T1000 (cell line): ENCODE results near the gene PAK5.

Source experiments
- DNase-seq: peaks from one replicate; lab custom pipeline; 2025; ENCODE audit warnings: mixed read lengths; lab: John Stamatoyannopoulos, UW

The PAK5 gene

GRCh38 chr20:9575836-9576235 lies 263.0 kb downstream of the PAK5 start:
- no peak for DNase-seq

DNA sequence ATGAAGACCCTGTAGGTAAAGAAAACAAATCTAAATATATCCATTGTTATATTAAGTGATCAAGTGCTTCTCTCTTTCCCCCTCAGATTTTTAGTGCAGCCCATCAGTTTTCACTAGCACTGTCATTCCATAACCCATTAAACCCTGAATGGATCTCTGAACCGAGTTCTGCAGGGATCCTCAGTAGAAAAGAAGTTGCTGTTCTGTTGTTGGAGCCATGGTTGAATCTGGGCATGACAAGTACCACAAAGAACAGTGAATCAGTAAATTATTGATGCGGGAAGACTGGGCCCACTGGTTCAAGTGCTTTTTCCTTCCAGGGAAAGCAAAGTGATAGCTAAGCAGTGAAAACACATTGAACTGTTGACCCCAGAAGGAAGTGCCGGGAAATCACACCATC lies 264.1 kb downstream of the PAK5 start:
- no peak for DNase-seq

DNA sequence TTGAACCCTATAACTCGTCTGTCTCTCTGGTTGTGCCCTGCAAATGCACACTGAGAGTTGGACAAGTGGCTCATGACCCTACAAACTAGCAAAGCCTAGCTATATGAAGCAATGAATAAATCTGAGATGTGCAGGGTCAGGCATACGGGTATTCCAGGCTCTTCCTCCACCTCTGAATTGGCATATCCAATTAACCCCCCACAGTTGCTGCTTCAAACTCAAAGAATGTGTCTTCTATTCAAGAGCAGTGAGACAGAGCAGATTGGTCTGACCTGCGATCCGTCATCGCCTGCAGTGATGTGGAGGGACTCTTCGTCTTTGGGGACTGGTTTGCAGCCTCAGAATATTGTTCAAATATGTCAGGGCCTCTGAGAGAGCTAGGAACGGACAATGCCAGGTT lies 264.7 kb downstream of the PAK5 start:
- DNase-seq = no peak

GRCh38 chr20:9573335-9574151 lies 265.3 kb downstream of the PAK5 start:
- DNase-seq = no peak

DNA sequence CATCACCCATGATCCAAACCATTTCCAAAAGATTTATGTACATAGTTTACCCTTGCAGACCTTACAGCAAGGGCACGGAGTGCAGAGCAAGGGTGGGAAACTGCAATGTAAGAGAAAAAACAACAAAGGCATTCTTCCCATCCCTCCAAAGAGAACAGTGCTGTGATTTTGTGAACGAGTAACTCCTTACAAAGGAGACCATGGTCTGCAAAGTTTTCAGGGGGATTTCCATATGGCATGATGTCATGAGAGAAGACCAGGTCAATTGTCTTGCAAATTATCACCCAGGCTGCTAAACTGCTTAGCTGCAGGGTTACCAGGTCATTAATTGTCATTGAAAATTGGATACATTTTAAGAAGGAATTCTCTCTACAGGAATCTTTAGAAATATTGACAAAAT lies 266.2 kb downstream of the PAK5 start:
- no peak for DNase-seq

DNA sequence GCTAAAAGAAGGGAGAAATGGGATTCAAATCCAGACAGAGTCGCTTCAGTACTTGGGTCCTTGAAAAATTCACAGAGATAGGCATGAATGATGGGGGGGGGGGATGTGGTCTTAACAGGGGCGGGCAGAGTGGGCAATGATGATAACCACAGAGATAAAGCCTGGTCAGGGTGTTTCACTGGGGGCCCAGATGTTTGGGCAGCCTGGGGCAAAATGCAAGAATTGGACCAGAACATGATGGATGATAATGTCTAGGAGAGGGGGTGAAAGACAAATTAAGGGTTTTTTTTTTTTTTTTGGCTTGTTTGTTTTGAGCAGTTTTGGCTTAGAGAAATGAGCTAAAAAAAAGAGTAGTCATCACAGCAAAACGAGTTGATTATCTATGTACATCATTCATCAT lies 267.1 kb downstream of the PAK5 start:
- no peak for DNase-seq

- DNase-seq = no peak
Observed at GRCh38 chr20:9570612-9571011, 268.3 kb downstream of the PAK5 start.

DNA sequence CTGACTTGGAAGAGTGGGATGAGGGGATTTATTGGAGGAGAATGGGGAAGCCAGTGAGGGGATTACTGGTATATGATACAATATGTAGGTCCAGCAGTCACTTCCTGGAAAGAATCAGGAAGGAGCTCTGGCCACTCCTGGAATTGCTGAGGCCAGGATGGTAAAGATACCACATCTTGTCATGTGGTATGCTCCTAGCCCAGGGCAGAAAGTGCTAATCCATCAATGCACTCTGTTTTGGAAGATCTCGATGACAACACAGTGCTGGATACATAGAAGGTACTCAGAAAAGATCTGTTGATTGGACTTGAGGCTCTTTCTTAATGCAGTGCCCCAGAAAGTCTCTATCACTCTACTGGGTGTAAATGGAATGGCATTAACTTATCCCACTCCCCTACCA lies 271.9 kb downstream of the PAK5 start:
- no peak for DNase-seq

DNA sequence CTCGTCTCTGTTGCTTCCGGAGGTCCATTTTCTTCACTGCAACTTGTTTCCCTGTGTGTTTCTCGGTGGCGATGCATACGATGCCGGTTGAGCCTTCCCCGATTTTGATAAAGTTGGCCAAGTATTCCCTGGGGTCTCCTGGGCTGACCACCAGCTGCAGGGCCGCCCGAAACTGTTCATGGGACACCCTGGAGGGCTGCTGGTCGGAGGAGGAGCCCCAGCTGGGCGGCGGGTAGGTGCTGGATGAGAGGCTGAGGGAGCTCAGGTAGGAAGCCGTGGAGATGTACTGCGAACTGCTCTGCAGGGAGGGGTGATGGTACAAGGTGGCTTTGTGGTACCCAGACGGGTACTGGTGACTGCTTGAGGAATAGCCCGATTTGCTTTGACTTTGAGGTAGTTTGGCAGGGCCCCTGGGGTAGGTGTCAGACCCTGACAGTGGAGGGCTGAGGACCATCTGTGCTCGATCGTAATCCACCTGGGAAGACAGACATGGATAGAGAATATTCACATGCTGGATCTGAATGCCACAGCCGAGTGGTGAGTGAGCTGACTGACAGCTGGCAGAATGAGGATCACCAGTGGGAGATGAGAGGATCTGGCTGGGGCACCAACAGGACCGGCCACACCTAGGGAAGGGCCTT lies 272.8 kb downstream of the PAK5 start:
- DNase-seq = no peak

- no peak for DNase-seq
Observed at GRCh38 chr20:9557411-9557810, 281.5 kb downstream of the PAK5 start.

DNA sequence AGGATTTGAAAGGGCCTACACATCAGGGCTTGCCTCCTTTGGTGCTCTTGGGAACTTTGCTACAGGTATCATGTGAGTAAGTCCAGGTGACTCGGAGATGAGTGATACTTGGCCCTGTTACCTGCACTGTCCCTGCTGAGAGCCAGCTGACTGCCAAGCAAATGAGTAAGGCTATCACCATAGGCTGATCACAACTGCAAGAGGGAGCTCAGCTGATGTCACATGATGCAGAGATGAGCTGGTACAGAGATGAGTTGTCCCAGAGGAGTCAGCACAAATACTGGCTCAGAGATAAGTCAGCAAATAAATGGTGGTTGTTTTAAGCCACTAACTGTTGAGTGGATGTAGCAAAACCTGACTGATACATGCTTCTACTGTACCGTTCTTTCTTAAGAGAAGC lies 283.1 kb downstream of the PAK5 start:
- DNase-seq = no peak

GRCh38 chr20:9551808-9552550 lies 286.9 kb downstream of the PAK5 start:
- no peak for DNase-seq

GRCh38 chr20:9550871-9551270 lies 288.0 kb downstream of the PAK5 start:
- no peak for DNase-seq

DNA sequence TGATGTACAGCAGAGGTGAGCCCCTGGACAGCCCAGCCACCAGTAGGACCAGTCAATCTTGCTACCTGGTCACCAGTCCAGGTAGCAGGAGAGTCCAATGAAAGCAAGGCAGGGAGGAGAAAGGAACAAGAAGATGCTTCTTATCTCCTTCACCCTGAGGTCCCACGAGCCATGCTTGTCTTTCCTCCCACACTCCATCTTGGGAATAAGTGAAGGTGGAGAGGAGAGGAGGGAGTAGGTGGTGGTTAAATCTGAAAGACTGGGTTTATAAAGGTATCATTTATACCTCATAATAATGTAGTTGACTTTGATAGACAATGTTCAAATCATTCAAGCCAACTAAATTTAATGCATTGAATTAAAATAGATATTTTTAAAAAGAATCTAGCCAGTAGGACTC lies 288.6 kb downstream of the PAK5 start:
- no peak for DNase-seq

GRCh38 chr20:9543214-9543613 lies 295.7 kb downstream of the PAK5 start:
- DNase-seq = no peak

GRCh38 chr20:9535449-9535848 lies 303.4 kb downstream of the PAK5 start:
- DNase-seq = no peak

DNA sequence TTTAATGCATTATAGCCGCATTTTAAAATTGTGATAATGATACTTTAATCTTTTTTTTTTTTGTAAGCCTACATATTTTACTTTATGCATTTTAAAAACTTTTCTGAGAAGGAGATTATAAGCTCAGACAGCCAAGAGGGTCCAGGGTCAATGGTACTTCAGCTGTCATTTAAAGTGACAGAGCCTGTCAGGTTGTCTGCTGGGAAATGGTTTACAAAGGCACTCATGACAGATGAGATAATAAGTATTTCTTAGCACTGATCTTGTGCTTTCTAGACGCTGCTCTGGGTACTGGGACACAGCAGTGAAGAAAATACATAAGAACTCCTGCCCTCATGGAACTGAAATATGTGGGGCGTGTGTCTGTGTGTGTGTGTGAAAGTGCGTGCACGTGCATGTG lies 304.9 kb downstream of the PAK5 start:
- no peak for DNase-seq

DNA sequence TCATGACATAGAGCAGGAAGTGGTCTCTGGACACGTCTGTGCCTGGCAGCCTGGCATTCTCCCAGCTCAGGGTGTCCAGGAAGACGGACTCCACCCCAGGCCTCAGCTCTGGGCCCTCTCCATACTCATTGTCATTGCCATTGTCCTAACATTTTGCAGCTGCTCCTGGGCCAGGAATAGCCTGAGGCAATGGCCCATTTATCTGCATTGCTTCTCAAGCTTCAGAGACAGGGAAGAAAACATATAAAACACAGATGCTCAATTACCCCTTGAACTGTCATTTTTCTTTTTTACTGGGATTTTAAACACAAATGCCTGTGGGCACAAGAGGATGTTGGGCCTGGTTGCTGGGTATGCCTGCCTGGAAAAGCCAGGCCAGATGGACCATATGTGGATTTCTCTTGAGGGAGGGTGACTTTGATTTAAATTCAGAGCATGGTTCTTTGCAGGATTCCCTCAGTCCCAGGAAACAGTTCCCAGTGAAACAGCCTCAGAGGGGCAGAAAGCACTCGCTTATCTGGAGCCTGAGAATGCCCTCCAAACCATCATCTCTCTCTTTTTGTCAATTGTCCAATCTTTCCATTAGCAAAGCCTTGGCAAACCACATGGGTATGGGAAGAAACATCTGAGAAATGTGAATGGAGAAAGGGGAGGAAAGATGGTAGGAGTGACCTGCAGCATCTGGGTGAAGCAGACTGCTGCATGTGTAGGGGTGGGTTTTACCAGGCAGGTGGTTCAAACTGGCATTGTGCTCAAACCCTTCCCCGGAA lies 306.6 kb downstream of the PAK5 start:
- no peak for DNase-seq

DNA sequence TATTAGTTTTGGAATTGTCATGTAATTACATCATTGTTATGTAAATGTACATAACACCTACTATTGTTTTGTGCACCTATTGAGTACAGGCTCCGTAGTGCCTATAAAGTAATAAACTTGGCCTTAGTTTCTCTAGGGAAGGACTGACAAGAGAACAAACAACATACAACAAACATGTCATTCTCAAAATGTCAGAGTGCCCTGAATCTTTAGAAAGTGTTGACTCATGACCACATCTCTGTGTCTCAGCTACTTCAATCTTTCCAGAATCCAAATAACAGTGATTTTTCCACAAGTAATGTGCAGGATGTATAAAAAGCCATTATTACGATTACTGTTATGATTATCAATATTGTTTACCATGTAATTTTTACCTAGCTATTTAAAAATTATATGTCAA lies 307.3 kb downstream of the PAK5 start:
- DNase-seq = no peak

GRCh38 chr20:9523636-9524035 lies 315.2 kb downstream of the PAK5 start:
- no peak for DNase-seq

GRCh38 chr20:9520086-9520485 lies 318.8 kb downstream of the PAK5 start:
- no peak for DNase-seq

DNA sequence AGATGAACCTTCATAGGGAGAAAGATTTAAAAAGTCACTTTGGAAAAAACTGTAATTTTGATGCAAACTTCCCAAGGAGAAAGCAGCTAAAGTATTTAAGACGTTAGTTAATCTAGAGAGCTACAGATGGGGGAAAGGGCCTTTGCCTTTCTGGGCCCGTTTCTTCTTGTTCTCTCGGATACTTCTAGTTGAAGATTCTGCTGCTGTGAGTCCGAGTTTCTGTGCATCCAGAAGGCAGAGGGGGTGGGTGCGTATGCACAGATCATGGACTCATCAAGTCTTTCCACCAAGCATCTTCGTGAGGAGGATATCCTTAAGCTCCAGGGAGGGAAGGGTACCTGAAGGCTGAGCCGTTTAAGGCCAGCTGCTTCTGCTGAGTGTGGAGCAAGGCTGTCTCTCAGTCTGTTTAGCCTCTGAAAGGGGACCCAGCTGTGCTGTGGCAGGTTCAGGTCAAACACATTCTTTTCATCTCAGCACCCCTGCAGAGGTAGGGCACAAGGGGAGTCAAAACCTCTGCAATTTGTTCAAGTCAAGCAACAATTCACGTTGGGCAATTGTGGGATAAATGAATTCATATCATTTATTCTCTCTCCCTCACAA lies 320.2 kb downstream of the PAK5 start:
- no peak for DNase-seq
